Inflammatory macrophage (primary cell): ENCODE data around the gene AGTRAP.

Experiments used
- DNase-seq, 2 donors: peaks; one replicate each; pipeline ENCODE4 v3.0.0-alpha.2; 2020 to 2022

AGTRAP gene

DNA sequence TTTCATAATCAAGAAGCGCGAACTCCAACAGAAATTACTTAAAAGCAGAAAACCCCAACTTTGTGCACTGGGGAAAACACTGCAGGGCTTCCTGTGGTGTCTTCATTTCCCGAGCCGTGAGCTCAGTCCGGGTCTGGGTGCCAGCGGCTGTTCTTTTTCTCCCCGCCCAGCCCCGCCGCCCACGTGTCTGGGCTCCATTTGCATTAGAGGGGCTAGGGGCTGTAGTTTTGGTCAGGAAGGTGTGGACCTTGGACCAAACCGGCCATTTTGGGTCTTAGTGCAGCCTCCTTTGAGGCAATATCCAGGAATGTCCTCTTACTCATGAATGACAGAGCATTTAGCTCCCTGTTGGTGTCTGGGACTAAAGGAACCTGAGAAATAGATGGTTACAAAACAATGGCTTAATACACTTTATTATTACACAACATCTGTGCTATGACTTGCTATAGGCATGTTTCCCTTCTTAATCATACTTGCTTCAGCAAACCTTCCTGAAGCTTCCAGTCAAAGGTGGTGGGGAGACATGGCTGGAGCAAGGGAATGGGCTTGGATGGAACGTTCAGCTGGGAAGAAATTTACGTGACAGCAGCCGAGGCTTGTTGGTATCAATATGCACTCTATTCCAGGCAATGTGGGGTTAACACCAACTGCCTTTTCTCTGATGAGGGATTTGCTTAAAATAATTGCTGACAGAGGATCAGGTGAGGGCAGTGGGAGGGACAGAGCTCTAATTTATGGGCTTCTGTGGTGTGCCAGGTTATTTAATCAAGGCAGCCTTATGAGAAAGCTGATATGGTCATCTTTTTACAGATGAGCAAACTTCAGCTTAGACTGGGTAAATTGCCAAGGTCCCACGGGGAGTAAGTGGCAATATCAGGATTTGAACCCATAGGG, 1.1 kb downstream of the AGTRAP start:
- DNase-seq: peak; percentile 90 to 93

DNA sequence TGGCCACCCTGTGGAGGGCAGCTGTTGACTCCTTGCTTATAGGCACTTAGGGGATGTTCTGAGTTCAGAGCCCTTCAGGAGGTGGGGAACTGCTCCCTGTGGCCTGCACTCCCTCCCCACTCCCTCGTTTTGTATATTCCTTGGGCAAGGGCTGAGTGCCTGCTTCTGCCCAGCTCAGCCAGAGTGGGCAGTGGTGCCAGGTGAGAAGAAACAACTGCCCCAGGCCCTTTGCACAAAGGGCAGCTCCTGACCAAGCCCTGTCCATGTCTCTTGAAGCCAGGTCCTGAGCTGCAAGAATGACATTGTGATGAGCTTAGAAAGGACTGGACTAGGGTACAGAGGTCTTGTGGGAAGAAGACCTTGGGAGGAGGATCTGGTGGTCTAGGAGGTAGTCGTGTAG, 2.2 kb downstream of the AGTRAP start:
- no peak for DNase-seq

DNA sequence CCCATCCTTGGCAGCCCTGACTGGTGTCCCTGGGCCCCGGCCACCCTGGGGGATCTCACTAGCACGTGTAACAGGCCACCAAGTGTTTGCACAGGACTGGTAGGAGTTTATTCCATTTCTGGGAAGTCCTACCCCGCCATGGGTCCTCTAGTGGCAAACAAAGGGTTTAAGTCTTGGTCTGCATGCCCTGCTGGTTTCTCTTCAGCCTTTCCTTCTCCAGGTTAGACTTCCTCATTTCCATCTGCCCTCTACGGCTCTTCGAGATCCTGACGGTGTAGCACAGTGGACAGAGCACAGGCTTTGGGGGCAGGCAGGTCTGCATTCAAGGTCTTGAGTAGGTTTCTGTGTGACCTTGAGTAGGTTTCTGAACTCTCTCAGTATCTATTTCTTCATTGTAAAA, 2.8 kb downstream of the AGTRAP start:
- peak; percentile 23 to 29 for DNase-seq

DNA sequence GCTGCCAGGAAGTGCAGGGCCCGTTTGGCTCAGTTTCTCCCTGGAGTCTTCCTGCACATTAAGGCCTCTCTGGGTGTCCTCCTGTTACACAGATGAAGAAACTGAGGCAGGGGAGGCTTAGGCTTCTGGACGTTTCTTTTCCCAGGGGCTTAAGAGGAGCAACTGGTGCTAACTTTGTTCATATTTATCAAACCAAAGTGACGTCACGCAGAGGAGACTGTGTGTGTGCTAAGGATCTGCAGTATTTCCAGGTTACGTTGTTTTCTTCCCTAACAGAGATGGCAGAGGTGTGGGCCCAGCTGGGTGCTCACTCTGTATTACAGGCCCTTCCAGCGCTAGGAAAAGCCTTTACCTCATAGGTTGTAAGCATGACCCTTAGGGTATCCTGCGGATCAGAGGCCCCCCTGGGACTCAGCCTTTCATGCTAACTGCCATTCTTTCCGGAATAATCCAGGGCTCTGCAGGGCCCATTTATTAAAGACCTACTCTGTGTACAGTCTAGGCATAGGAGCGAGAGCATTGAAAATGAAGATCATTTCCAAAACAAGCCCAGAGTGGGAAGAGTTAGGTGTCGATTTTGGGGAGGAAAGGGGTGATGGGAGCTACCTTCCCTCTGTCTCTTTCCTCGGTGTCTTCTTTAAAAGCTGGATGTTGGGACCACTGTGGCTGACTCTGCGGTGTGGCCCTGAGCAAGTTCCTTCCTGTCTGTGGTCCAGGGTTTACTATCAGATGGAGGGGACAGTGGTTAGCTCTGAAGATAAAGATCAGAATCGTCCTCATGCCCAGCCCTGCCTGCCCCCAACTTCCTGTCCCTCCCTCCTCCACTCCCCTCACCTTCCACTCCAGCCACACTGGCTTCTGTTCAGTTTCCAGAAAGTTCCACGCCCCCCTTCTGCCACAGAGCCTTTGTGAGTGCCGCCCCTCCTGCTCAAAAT, 4.6 kb downstream of the AGTRAP start:
- DNase-seq: no peak

DNA sequence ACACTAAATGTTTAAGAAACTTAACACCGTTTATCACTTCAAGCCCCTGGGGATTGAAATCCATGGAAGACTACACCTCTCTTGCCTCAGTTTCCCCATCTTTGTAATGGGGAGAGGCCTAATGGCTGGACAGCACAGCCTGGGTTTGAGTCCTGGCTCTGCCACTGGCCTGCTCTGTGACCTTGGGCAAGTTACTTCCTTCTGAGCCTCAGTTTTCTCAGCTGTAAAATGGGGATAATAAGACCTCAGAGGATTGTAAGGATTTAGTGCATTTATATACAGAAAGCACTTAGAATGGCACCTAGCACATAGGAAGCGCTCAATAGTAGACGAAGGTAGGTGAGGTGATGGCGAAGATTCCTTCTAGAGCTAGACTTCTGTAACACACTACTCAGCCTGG, 5.5 kb downstream of the AGTRAP start:
- no peak for DNase-seq

DNA sequence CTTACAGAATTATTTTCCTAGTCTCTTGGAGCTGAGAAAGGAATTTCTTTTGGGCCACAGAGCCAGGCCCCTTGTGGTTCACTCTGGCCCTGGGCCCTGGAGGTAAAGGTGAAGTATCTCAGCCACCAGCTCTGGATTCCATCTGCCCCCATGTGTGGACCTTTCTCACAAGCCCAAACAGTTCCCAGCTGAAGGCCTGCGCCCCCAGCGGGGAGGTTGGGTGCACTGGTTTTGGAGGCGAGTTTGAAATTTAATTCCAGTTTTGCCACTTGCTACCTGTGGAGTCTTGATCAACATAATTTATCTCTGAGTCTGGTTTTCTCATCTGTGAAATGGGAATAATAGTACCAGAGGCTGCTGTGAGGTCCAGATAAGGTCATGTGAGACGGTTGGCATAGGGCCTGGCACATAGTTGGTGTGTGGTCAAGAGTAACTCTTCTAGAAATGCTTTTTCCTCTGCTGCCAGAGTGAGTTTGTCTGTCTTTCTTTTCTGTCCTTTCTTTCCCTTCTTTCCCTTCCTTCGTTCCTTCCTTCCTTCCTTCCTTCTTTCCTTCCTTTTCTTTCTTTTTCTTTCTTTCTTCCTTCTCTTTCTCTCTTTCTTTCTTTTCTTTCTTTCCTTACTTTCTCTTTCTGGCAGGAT, 6.1 kb downstream of the AGTRAP start:
- DNase-seq: no peak

DNA sequence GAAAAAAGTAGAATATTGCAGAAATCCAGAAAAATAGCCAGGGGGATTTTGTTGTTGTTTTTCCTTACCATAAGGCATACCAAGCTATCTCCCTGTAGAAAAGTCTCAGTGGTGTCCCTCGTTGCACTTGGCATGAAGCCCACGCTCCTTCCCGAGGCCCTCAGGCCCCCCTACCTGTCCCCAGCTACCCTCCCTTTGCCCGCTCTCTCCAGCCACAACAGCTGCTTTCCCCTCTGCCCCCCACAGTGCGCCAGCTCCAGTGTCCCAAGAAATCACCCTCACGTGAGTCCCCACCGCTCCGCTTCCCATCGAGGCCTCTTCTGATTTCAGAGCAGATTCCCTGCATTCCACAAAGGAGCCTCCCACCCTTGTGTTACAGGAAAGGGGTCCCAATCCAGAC, 8.4 kb downstream of the AGTRAP start:
- DNase-seq: no peak

DNA sequence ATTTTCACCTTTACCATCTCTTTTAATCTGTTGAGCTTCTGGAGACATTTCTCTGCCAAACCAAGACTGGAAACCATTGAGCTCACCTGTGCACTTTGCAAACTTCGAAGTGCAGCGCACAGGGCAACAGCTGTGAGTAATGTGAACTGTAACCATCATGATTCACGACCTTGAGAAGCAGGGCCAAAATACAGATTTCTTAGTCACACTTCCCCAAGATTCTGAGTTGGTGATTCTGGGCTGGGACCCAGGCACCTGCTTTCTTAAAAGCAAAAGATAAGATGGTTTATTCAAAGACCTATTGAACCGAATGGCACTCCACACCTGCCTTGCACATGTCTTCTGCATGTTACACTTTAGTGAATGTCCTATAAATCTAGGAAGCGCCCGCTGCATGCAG, 10.2 kb downstream of the AGTRAP start:
- no peak for DNase-seq

DNA sequence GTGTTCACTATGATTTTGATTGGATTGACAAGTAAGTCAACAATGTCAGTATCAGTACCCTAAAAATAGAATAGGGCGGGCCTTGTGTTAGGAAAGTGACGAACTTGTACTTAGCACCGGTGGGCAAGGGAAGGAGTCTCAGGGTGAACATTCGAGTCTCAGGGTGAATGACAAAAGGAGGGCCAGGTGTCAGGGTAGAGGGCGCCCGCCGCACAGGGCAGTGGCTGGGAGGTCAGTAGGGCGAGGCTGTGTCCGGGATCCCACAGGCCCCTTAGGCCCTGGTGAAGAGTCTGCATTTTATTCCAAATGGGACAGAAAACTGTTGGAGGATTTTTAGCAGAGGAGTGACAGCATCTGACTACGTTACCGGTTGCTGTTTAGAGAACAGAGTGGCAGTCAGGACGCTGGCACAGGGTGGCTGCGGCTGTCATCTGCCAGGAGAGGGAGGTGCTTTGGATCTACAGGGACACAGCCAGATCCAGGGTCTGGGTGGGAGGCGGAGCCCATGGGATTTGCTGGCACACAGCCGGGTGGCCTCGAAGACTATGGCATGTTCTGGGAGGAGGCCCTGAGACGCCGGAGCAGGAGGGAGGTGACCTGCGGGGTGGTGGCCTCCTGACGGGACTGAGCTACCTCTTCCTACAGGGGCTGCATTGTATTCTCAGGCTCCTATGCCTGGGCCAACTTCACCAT, 11.0 kb downstream of the AGTRAP start:
- DNase-seq: no peak

DNA sequence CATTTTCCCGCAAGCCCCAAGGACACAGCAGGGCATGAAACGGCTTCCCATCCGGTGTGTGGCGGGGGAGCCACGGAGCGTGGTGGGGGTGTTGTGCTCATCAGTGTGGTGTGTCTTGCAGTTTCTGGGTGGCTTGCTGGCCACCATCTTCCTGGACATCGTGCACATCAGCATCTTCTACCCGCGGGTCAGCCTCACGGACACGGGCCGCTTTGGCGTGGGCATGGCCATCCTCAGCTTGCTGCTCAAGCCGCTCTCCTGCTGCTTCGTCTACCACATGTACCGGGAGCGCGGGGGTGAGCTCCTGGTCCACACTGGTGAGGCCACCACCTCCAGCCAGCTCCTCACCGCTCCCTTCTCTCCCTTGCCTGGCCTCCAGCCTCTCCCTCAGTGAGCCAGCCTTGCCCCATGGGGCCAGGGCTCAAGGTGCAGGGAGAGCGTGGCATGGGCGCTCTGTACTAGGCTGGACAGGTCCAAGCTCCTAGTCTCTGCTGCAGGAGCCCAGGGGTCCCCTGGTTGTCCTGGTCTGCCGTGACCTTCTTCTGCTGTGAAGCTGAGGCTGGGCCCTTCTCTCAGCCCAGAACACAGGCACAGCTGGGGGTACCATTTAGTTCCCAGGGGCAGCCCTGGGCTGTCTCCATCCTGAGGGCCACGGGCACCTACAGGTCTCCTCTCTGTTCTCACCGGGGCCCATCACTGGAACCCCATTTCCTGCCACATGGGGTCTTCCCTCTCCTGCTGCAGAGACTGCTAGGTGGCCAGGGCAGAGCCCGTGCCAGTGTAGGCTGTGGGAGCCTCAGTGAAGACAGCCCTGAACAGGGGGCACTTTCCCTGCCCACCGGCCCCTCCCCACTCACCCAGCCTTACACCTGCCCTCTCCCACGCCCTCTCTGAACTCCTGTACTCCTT, 12.6 kb downstream of the AGTRAP start:
- DNase-seq: no peak

DNA sequence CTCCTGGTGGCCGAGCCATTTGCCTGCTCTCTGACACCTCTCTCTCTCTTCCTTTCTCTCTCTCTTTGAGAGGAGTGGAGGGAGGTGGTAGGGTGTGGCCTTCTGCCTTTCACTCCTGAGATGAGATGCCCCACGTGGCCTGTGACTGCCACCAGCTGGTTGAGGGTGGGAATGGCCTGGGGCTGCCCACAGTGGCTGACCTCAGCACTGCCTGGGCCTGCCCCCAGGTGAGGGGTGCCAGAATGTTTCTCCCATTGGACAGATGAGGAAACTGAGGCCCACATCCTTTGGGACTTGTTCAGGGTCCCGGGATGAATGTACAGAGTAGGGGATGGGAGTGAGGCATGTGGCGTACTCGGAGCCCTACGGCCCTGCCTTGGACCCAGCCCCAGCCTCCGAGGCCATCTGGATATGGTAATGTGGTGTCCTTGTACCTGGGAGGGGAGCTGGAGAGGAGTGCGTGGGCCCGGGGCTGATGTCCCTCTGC, 13.3 kb downstream of the AGTRAP start:
- peak in 1 of 2 donors; percentile 66 for DNase-seq

DNA sequence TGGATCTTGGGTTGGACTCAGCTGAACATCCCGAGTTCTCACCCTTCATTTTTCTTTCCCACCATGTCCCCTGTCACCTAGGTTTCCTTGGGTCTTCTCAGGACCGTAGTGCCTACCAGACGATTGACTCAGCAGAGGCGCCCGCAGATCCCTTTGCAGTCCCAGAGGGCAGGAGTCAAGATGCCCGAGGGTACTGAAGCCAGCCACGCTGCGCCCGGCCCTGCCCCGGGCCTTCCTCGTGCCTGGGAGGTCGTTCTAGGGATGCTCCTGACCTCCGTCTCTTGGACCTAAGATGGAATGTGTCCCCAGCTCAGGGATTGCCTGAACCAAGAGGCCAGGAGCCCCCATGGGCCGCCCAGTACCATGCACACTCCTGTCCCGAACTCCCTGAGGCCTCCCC, 14.1 kb downstream of the AGTRAP start:
- no peak for DNase-seq

DNA sequence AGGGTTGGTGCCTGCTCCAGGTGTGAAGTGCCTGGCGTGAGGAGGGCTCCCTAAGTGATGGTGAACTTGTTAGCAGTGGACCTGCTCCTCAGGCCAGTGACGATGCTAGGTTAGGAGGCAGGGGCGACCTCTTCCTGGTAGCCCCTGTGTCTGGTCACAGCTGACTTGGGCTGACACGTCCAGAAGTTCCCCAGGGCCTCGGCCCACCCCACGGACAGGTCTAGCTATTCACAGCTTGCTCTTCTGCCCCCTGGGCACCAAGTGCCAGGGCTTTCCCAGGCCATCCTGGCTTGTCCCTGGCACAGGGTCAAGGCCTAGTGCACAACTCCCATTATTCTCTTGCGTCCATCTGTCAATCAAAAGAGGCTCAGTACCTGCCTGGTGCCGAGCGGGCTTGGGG, 15.2 kb downstream of the AGTRAP start:
- no peak for DNase-seq

DNA sequence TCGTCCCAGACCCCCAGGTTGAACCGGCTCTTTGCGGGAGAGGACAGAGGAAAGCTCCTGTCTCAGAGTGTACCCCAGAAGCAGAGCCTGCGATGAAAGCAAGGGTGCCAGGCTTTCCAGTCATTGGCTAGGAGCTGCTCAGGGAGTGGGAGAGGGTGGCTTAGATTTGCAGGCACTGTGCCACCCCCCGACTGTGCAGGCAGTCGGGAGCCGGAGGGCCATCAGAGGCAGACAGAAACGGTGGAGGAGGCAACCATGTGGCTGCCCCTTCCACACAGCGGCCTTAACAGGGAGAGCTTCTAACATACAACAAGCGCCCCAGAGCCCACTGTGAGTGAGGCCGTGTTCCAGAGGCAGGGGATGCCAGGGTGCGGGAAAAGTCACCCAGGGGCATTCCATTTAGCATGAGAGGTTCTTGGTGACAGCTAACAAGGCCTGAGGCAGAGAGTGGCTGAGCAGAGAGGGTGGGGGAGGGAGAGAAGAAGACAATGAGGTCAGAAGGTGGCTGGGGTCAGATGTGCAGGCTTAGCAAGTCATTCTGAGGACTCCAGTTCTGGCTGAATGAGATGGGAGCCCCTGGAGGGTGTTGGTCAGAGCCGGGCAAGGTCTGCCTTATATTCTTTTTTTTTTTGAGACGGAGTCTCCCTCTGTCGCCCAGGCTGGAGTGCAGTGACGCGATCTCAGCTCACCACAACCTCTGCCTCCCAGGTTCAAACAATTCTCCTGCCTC, 16.6 kb downstream of the AGTRAP start:
- no peak for DNase-seq

DNA sequence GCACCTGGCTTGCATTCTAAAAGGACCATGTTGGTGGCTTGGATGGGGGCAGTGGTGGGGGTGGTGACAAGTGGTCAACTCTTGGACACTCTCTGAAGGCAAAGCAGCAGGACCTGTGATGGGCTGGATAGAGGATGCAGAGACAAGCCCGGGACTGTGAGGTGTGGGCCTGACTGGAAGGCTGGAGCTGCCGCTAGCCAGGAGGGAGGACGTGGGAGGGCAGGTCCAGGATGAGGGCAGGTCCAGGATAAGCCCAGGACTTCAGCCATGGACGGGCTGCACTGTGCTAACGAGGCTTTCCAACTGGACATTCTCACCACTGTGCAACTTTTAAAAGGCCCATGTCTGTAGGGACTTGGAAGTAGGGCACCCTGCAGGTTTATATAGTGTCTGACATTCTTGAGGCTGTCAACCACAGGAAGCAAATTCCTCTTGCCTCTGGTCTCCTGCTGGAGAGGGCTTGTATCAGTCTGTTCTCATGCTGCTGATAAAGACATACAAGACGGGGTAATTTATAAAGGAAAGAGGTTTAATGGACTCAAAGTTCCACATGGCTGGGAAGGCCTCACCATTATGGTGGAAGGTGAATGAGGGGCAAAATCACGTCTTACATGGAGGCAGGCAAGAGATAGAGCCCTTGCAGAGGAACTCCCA, 17.7 kb downstream of the AGTRAP start:
- DNase-seq: no peak

DNA sequence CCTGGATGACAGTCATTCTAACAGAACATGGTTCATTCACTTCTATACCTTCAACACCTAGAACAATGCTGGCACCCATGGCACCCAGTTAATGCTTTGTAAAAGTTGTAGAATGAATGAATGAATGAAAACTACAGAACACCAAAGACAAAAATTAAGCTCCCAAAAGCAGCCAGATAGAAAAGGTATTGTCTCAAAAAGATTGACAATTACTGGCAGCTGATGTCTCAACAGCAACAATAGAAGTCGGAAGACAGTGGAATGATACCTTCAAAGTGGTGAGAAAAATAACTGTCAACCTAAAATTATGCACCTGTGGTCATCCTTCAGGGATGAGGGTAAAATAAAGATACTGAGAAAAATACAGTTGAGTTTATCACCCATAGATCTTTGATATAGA, 21.1 kb downstream of the AGTRAP start:
- no peak for DNase-seq

DNA sequence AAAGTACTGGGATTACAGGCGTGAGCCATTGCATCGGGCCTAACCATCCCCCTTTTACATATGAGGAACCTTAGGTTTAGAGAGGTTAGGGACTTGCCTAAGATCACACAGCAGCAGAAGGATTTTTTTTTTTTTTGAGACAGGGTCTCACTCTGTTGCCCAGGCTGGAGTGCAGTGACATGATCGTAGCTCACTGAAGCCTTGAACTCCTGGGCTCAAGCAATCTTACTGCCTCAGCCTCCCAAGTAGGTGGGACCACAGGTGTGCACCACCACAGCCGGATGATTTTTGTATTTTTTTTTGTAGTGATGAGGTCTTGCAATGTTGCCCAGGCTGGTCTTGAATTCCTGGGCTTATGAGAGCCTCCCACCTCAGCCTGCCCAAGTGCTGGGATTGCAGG, 23.9 kb downstream of the AGTRAP start:
- no peak for DNase-seq

DNA sequence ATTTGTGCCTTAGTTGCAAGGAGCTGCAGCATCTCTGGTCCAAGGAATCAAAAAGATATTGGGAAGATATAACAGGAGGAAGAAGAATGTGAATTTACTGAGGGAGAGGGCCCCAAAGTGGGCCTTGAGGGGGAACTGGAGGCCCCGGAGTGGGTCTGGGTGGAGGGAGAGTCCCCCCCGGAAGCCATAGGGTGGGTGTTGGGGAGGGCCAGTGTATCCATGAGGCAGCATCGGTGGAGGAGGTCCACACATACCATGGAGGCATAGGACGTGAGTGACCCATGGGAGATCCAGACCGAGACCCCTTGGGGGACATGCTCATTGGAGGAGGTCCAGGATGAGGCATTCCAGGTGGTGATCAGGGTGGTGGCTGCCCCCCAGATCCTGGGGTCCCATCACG, 25.3 kb downstream of the AGTRAP start:
- DNase-seq: no peak

DNA sequence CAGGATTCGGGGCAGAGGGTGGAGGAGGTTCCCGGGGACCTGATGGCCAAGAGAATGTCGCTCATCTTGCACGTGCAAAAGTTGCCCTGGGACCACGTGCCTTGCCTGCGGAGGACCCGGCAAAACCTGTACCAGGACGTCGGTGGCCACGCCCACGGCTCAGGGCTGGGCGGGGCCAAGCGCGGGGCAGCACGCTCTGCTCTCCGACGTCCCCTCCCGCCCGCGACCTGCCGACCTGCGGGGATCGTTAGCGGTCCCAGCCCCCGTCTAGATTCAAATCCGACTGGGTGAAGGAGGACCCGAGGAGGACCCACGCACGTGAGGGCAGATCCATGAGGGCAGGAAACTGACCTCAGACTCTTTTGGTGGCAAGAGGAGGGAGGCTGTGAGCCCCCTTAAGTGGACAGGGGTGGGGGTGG, 26.1 kb downstream of the AGTRAP start, which contains the start of gene C1orf167:
Gene C1orf167 (plus strand): TSS at position 206 of the 419 bp plus-strand sequence. CDS start 2,208 bp downstream, outside the sequence.
- DNase-seq: no peak

DNA sequence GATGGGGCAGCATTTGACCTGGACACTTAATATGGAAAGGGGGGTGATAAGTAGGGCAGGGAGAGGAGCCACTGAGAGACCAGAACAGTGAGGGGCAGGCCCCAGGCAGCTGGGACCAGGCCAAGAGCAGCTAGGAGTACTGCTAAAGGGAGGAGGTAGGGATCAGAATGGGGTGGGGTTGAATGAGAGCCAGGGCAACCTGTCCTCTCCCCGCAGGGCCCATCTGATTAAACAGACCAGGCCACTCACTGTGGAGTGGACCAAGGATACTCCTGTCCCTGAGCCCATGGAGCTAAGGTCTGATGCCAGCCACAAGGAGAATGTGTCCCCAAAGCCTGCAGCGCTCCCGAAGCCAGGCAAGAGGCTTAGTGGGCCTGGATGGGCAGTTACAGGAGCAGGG, 28.2 kb downstream of the AGTRAP start:
- no peak for DNase-seq
